Germinal center (tissue), 1 donor: Measurements from ENCODE around the gene KRT75.
"Not testable (repeated sequence)": the region's sequence is repeated elsewhere in the genome, so short reads cannot be mapped to it uniquely, and the experiment has no call there.

Source experiments
- DNase-seq: peaks from one replicate; pipeline ENCODE4 v3.0.0; 2012; ENCODE audit warnings: mixed read lengths, low spot score

The KRT75 gene

GRCh38 chr12:52434081-52434733 lies at the start of gene KRT75:
Gene KRT75 (minus strand): TSS chr12:52434371. CDS start chr12:52434304, 67 bp downstream.
- no peak for DNase-seq

- no peak for DNase-seq
Measured at GRCh38 chr12:52480073-52480472, 45.9 kb upstream of the KRT75 start.

GRCh38 chr12:52477651-52478050 lies 43.5 kb upstream of the KRT75 start:
- no peak for DNase-seq

- DNase-seq, result no peak
Measured at GRCh38 chr12:52474212-52474611, 40.0 kb upstream of the KRT75 start.

- DNase-seq, result no peak
Measured at GRCh38 chr12:52473768-52474167, 39.6 kb upstream of the KRT75 start, which contains the start of gene KRT6C. Gene KRT6C (minus strand): TSS chr12:52473805. CDS start chr12:52473737, 68 bp downstream.

GRCh38 chr12:52469853-52470252 lies 35.7 kb upstream of the KRT75 start:
- DNase-seq, result no peak

- DNase-seq, result no peak
Measured at GRCh38 chr12:52464897-52465296, 30.7 kb upstream of the KRT75 start.

- no peak for DNase-seq
Measured at GRCh38 chr12:52461693-52462092, 27.5 kb upstream of the KRT75 start.

GRCh38 chr12:52458861-52459260 lies 24.7 kb upstream of the KRT75 start:
- DNase-seq, result no peak

- DNase-seq, result no peak
Measured at GRCh38 chr12:52455821-52456220, 21.6 kb upstream of the KRT75 start.

GRCh38 chr12:52454411-52455201 lies 20.4 kb upstream of the KRT75 start:
- DNase-seq, result no peak

- no peak for DNase-seq
Measured at GRCh38 chr12:52452101-52452500, 17.9 kb upstream of the KRT75 start, which contains the start of gene KRT6B. Gene KRT6B (minus strand): TSS chr12:52452146. CDS start chr12:52452078, 68 bp downstream.

- DNase-seq, result no peak
Measured at GRCh38 chr12:52448228-52448627, 14.1 kb upstream of the KRT75 start.

- DNase-seq, result not testable (repeated sequence)
Measured at GRCh38 chr12:52447196-52447595, 13.0 kb upstream of the KRT75 start.

- no peak for DNase-seq
Measured at GRCh38 chr12:52446367-52447045, 12.3 kb upstream of the KRT75 start.

GRCh38 chr12:52445876-52446275 lies 11.7 kb upstream of the KRT75 start:
- DNase-seq, result no peak

GRCh38 chr12:52444647-52445595 lies 10.8 kb upstream of the KRT75 start:
- no peak for DNase-seq

GRCh38 chr12:52443966-52444365 lies 9.8 kb upstream of the KRT75 start:
- no peak for DNase-seq

GRCh38 chr12:52442600-52443061 lies 8.5 kb upstream of the KRT75 start:
- DNase-seq, result no peak

- DNase-seq, result no peak
Measured at GRCh38 chr12:52441320-52441911, 7.2 kb upstream of the KRT75 start.

GRCh38 chr12:52440821-52441319 lies 6.7 kb upstream of the KRT75 start:
- DNase-seq, result no peak
